ENCODE data around the gene ARF6.
"Not testable (repeated sequence)": the region's sequence is repeated elsewhere in the genome, so short reads cannot be mapped to it uniquely, and the experiment has no call there.

The ARF6 gene

DNA sequence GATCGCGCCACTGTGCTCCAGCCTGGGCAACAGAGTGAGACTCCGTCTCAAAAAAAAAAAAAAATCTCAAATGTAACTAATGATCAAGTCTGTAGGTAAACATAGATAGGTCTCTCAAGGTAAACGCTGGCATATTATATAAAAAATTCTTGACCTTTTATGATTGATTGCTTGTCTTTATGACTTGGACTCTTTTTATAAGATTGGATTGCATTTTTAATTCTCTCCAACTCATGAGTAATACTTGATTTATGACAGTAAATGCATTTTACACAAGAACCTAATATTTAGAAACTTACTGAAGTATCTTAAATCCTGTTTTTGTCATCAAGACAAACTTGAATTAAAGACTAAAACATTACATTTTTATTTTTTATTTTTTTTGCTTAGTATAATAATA, 16.1 kb downstream of the ARF6 start:
- no peak for DNase-seq

DNA sequence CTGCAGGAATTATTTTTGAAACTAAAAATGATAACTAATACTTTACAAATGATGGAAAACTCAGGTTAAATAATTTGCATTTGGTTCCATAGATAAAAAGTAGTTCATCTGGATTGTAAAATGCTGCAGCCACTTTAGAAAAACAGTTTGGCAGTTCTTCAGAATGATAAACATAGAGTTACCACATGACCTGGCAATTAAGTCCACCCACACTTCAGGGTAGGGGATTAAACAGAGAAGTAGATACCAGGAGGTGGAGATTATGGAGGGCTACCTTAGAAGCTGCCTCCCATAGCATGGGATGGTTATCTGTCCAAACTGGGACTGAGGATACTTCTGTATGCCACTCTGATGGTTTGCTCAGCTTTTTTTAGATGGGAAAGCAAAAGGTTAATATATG, 22.2 kb downstream of the ARF6 start:
- no peak for DNase-seq

DNA sequence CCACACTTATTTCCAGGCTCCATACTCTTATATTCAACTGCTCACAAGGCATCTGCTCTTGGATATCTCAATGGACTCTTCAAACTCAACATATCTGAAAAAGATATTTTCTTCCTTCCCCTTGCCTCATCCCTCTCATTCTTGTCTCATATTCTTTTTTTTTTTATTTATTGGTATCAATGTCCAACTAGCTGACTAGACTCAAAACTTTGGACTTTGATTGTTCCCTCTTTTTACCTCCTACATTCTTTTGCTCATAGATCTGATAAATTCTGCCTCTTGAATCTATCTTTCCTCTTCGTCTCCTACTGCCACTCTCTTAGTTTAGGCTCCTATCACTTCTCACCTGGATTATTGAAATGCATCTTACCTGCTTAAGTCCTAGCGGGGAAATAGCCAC, 25.8 kb downstream of the ARF6 start:
- no peak for DNase-seq

DNA sequence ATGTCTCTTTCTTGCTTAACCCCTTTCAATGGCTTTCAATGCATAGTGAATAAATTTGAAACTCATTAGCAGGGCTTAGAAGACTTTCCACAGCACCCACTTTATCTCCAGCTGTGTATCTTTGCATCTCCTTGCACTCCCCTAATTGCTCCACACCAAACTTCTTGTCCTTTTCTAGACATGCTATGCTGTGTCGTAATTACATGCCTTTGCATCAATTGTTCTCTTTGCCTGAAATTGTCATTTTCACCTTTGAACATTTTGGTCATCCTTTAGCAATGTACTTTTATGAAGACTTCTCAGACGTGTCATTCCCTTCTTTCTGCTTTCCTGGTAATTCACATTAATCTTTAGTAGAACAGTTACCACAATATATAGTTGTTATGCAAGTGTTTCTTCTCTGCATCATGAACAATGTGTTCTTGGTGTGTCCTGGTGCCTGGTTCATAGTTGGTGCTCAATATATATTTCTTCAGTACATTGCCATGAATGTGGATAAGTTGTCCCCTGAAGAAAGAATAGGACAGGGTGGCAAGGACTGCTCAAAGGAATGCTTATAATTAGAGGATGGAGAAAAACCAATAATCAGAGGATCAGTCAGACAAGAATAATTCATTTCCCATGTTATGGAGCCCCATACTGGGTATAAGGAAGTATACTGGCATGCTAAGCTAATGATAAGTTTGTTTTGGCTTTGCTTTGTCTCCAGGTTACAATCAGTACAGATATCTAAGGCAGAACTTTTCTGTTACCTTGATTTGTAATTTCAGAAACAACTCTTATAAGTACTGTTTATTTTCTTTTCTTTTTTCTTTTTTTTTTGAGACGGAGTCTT, 27.2 kb downstream of the ARF6 start:
- DNase-seq = no peak

DNA sequence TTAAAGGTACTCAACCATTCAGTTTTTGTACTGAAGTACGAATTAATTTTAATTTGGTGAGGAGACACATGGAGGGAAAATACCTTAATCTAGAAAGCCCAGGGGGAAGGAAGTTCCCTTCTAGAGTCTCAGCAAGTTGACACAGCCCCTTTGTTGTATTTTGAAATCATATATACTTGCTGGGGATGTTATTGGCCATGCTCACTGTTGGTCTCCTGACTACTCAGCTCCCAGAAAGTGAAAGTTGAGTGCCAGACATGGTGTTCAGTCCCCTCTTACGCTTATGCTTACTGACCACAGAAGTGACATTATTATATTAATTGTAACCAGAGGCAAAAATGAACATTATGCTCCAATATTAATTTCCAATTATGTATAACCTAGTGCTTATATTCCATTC, 28.1 kb downstream of the ARF6 start:
- no peak for DNase-seq

DNA sequence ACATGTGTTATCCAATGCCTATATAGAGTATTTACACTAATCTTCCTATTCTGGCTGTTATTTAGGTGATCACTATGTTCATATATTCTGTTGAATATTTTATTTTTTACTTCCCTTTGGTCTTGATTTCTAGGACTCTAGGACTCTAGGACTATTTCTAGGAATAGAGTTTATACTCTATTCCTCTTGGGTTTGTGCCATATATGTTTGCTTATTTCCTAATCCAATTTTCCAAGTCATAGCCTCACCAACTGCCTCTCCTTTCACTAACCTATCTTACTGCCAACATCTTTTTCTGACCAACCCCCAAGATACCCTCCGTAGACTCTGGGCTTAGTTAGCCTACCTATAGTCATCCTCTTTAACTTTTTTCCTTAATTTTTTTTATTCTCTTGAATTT, 28.5 kb downstream of the ARF6 start:
- no peak for DNase-seq

DNA sequence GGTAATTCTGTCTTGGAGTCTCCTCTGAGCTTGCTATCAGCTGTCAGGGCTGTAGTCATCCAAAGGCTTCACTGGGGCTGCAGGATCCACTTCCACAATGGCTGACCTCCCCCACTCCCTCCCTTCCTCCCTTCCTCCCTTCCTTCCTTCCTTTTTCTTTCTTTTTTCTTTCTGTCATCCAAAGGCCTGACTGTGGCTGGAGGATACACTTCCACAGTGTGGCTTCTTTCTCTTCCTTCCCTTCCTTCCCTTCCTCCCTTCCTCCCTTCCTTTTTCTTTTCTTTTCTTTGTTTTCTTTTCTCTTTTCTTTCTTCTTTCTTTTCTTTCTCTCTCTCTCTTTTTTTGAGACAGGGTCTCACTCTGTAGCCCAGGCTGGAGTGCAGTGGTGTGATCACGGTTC, 30.6 kb downstream of the ARF6 start:
- DNase-seq = no peak

DNA sequence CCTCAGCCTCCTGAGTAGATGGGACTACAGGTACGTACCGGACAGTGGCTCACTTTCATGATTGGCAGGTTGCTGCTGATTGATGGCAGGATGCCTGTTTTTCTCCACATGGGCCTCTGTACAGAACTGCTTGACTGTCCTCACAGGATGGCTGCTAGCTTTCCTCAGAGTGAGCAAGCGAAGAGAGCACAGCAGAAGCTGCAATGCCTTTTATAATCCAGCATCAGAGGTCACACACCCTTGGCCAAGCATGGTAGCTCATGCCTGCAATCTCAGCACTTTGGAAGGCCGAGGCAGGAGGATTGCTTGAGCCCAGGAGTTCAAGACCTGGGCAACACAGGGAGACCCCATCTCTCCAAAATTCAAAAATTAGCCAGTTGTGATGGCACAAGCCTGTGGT, 31.0 kb downstream of the ARF6 start:
- DNase-seq = no peak

DNA sequence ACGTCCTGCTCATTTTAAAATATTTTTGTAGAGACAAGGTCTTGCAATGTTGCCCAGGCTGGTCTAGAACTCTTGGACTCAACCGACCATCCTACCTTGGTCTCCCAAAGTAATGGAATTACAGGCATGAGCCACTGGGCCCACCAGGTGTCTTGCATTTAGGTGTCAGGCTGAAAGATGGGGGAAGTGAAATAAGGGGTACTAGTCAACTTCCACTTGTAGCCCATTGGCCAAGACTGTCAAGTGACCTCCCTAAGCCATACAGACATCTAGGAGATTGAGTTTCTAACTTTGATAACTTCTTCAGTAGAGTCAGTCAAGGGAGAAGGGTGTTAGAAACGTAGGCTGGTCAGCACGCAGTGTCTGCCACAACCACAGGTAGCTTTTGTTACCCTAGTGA, 32.0 kb downstream of the ARF6 start:
- DNase-seq = no peak

DNA sequence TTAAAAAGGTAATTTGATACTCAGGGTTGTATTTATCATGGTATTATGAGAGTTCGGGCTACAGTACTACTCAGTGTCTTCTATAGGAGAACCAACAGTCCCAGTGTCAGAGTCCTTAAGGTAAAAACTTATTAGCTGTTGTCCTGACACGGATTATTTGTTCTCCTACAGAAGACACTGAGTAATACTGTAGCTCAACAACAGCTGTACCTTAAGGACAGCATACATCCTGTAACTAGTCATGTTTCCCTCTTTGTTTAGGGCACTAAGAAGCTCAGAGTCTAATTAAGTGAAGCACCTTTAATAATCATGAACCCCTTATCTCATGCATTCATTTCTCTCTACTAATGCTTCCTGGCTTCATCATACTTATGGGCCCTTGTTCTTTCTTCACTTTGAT, 33.9 kb downstream of the ARF6 start:
- no peak for DNase-seq

DNA sequence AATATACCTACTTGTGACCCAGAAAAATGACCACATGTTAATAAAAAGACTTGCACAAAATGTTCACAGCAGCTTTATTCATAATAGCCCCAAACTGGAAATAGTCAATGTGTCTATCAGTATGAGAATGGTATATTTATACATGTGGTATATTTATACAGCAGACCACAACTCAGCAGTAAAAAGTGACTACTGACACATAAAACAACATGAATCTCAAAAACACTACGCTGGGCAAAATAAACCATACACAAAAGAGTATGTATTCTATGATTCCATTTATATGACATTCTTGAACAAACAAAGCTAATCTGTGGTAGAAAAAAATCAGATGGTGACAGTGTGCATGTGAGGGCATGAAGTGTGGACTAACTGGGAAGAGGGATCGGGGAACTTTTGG, 35.1 kb downstream of the ARF6 start:
- no peak for DNase-seq

DNA sequence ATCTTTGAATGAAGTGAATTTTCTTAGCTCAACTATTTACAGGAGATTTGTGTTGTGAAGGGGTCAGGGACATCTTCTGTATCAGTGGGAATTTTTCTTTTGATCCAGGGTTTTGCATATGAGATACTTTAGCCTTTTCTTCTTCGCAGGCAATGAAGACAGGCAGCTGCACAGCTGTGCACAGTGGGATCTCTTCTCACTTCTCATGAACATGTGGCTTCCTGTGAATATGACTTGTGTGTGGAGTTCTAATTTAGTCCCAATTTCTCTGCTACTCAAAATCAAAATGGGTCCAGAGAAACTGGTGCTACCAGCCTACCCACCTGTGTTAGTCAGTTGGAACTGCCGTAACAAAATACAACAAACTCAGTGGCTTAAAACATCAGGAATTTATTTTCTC, 37.8 kb downstream of the ARF6 start:
- DNase-seq = no peak

DNA sequence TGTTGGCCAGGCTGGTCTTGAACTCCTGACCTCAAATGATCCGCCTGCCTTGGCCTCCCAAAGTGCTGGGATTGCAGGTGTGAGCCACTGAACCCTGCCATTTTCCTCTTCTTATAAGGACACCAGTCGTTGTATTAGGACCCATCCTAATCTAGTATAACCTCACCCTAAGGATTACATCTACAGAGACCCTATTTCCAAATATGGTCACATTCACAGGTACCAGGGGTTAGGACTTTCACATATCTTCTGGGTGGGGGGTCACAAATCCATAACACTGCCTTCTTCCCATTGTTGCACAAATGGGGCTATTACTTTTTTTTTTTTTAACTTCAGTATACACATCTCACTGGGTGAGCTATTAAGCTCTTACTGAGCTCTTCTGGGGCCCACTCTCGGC, 38.6 kb downstream of the ARF6 start:
- DNase-seq = no peak

DNA sequence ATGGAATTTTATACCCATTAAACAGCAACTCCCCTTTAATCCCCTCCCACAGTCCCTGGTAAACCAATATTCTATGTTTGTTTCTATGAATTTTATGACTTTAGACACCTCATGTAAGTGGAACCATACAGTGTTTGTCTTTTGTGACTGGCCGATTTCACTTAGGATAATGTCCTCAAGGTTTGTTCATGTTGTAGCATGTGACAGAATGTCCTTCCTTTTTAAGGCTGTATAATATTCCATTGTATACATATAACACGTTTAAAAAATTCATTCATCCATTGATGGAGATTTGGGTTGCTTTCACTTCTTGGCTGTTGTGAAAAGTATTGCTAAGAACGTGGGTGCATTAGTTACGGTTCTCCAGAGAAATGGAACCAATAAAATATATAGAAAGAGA, 40.2 kb downstream of the ARF6 start:
- no peak for DNase-seq

DNA sequence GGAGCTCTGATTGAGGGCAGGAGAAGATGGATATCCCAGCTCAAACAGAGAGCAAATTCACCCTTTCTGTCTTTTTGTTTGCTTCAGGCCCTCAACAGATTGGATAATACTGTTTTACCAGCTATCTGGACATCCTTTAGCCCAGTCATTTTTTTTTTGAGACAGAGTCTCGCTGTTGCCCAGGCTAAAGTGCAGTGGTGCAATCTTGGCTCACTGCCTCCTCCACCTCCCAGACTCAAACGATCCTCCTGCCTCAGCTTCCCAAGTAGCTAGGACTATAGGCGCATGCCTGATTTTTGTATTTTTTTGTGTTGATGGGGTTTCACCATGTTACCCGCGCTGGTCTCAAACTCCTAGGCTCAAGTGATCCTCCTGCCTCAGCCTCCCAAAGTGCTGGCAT, 40.8 kb downstream of the ARF6 start:
- DNase-seq = no peak

DNA sequence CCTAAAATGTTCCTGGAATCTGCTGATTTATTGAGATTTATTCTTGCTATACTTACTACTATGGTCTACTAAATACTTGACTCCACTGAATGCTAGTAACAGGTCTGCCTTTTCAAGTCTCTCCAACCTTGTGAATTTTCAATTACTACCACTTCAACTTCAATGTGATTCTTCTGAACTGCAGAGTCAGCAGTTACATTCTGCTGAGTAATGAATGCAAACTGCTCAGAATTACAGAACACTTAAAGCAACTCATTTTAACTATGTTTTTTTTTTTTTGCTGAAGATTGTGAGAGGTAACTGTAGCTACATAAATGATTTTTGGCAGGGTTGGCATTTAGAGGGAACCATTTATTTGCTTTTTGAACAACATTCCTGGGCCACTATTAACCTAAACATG, 41.8 kb downstream of the ARF6 start:
- DNase-seq = no peak

DNA sequence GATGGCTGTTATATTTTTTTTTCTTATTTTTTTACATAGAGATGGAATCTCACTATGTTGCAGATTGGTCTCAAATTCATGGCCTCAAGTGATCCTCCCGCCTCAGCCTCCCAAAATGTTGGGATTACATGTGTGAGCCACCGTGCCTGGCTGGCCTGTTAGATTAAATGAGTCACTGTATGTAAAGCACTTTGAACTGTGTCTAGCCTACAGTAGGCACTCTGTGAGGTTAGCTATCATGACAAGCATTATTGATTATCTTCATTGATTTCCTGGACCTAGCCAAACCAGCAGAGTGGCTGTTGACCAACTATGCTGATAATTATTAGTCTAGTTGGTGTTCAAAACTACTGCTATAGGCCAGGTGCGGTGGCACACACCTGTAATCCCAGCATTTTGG, 42.6 kb downstream of the ARF6 start:
- DNase-seq = no peak

DNA sequence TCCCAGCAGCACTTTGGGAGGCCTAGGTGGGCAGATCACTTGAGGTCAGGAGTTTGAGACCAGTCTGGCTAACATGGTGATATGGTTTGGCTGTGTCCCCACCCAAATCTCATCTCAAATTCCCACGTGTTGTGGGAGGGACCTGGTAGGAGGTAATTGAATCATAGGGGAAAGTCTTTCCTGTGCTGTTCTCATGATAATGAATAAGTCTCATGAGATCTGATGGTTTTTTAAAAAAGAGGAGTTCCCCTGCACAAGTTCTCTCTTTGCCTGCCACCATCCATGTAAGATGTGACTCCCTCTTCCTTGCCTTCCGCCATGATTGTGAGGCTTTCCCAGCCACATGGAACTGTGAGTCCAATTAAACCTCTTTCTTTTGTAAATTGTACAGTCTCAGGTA, 43.4 kb downstream of the ARF6 start:
- DNase-seq = not testable (repeated sequence)

DNA sequence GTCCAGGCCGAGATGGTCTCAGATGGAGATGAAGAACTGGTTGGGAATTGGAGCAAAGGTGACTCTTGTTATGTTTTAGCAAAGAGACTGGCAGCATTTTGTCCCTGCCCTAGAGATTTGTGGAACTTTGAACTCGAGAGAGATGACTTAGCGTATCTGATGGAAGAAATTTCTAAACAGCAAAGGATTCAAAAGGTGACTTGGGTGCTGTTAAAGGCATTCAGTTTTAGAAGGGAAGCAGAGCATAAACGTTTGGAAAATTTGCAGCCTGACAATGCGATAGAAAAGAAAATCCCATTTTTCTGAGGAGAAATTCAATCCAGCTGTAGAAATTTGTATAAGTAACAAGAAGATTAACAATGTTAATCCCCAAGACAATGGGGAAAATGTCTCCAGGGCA, 44.0 kb downstream of the ARF6 start:
- not testable (repeated sequence) for DNase-seq

DNA sequence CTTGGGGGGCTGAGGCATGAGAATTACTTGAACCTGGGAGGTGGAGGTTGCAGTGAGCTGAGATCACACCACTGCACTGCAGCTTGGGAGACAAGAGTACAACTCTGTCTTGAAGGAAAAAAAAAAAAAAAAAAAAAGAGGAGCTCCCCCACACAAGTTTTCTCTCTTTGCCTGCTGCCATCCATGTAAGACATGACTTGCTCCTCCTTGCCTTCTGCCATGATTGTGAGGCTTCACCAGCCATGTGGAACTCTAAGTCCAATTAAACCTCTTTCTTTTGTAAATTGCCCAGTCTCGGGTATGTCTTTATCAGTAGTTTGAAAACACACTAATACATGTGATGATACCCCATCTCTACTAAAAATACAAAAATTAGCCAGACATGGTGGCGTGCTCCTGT, 46.3 kb downstream of the ARF6 start:
- not testable (repeated sequence) for DNase-seq

DNA sequence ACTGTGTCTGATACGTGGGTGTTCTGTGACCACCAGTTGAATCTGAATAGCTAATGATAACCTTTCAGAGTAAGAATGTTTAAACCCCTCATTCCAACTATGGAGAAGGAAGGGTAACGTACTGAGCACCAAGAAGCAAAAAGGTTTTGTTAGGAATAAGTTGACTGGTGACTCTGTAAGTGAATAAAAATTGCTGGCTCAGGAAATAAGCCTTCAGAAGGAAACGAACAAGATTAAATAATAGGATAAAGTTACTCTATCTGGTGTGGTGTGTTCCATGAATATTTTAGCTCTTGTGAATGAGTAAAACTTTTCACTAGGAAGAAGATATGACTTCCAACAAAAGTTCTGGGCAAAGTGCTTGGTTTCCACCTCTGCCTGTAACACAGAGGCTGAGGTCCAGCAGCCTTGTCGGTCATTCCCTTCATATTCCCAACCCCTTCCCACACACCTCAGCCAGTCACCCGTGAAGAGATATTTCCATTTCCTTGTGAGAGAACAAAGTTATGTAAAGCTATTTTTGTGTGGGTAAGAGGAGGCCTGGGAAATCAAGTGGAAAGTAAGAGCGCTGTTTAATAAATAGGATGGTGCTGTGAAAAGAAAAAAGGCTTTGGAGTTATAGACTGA, 47.1 kb downstream of the ARF6 start:
- no peak for DNase-seq

DNA sequence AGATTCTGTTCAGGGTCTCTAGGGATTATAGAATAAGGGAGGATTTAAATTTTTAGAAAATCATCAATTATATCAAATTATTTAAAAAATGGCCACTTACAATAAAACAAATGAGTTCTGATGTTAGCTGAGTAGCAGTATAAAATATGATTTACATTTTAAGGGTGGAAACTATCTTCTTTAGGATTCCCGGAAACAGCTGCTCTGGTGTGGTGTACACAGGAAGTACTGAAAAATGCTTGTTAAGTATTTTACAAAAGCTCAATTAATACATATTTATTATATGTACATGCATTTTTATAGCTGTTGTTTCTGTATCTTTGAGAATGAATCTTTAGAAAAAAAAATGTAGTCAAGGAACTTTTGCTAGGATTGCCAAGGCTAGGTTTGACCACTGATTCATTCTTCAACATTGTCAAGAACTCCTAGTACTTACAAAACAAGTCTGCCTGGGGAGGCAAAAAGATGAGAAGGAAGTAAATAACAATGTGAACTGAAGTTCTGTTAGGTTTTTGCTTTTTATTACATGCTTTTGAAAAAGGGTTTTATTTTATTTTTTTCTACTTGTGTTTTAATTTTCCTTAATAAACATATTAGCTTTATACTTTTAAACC, 48.0 kb downstream of the ARF6 start:
- DNase-seq = peak; percentile 58

DNA sequence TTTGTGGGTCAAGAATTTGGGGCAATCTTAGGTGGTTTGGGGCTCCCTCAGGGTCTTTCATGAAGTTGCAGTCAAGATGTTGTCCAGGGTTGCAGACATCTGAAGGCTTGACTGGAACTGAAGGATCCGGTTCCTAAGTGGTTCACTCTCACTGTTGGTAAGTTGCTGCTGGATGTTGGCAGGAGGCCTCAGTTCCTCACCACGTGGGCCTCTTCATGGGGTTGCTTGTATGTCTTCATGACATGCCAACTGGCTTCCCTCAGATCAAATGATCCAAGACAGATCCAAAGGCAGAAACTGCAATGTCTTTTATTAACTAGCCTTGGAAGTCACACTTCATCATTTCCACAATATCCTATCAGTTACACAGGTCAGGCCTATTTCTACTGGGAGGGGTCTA, 49.2 kb downstream of the ARF6 start:
- DNase-seq = no peak

DNA sequence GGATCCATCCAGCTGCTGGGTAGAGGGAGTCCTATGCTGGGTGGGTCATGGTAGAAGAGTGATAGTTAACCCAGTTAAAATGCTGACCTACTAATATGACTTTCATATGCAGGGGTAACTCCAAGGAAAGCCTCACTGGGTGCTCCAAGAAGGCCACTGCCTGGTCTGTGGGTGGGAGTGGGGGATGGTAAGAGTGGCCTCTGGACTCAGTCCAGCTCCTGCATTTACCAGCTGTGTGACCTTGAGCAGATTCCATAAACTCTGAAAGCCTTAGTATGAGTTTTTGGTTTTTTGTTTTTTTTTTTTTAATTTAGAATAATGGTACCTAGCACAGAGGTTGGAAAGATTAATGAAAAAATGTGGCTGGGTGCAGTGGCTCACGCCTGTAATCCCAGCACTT, 51.6 kb downstream of the ARF6 start:
- no peak for DNase-seq
